K562 (cell line): Measurements from ENCODE around the gene CBFA2T2. TPM values are rescaled to one million over a fixed set of nuclear protein-coding genes. Genes with fewer than 3 reads are reported as not detected.

Experiments used
- ATAC-seq: fragments of 200-7000 bp; cut with Tn5 transposase; 3 replicates; pipeline ENCODE4 v1.9.1; 2020; ENCODE audit warnings: moderate library complexity
- BruUV-seq: library from RNA; stranded (reverse); fragments of 400-500 nt; replicated peaks from 2 replicates; lab custom pipeline; 2021; lab: Mats Ljungman, UMichigan
- CTCF ChIA-PET: fragments of 300-600 bp; formaldehyde crosslinking; extraction: SDS; loops from one replicate; lab custom pipeline; 2021; ENCODE audit warnings: low intra/inter-chr PET ratio; lab: Yijun Ruan, JAX
- POLR2A ChIA-PET: fragments of 300-600, 350-650 bp; sonication (Branson Sonifier 250); formaldehyde crosslinking; extraction: SDS; loops from one replicate; lab custom pipeline; 2021; ENCODE audit warnings: antibody characterized with exemption, inconsistent platforms; lab: Yijun Ruan, JAX
- DNase-seq, 4 experiments: peaks; one replicate each; pipeline versions ENCODE4 v3.0.0 to v3.0.0-alpha.2; 2011 to 2018; ENCODE audit warnings: low spot score in 3 of 4, mixed read lengths in 3 of 4; ENCODE audit errors: extremely low read depth in 1 of 4
- FAIRE-seq: peaks from 2 replicates; lab custom pipeline; 2011; peaks lifted over from hg19 to GRCh38; lab: Jason Lieb, UNC
- H2AFZ ChIP-seq: 2 replicates; pipeline ENCODE4 v1.6.0; 2011; ENCODE audit warnings: low read depth, low read length, control low read depth, inconsistent platforms
- H3K27ac ChIP-seq: fragments of 200-600 bp; 3 replicates; pipeline ENCODE4 v1.8.0; 2011; ENCODE audit warnings: low read depth, mild to moderate bottlenecking, control low read depth, inconsistent platforms, low read length, moderate library complexity, mixed read lengths; ENCODE audit errors: extremely low read depth
- H3K27me3 ChIP-seq, 2 experiments: fragments of 300-600 bp in 1 of 2; 2 replicates in 1 of 2; 3 replicates in 1 of 2; pipeline versions ENCODE4 v1.6.0 to v1.8.0; 2011; ENCODE audit warnings: inconsistent platforms in 2 of 2, low read length in 2 of 2, mild to moderate bottlenecking in 1 of 2, mixed read lengths in 1 of 2, moderate library complexity in 1 of 2; ENCODE audit not compliant: control insufficient read depth in 2 of 2, insufficient read depth in 2 of 2
- H3K36me3 ChIP-seq: fragments of 300-600 bp; 3 replicates; pipeline ENCODE4 v1.8.0; 2011; ENCODE audit warnings: mild to moderate bottlenecking, low read length, inconsistent platforms; ENCODE audit not compliant: control insufficient read depth, insufficient read depth
- H3K4me1 ChIP-seq, 2 experiments: fragments of 200-600 bp in 1 of 2; replicated peaks in 1 of 2; 2 replicates in 1 of 2; 3 replicates in 1 of 2; pipeline versions ENCODE4 v1.5.1 to v1.8.0; 2011; ENCODE audit warnings: inconsistent platforms in 2 of 2, low read length in 2 of 2, mild to moderate bottlenecking in 1 of 2, mixed read lengths in 1 of 2, moderate library complexity in 1 of 2; ENCODE audit not compliant: control insufficient read depth in 2 of 2, insufficient read depth in 2 of 2
- H3K4me2 ChIP-seq: 2 replicates; pipeline ENCODE4 v1.6.1; 2011; ENCODE audit warnings: low read length, control low read depth, inconsistent platforms, mixed read lengths; ENCODE audit not compliant: insufficient read depth
- H3K4me3 ChIP-seq: fragments of 200-600 bp; sonication (generic), shearing (Covaris generic); 2 replicates; pipeline ENCODE4 v1.5.1; 2016; ENCODE audit warnings: control low read depth, inconsistent platforms
- H3K79me2 ChIP-seq: fragments of 200-600 bp; 3 replicates; pipeline ENCODE4 v1.8.0; 2011; ENCODE audit warnings: low read length, inconsistent platforms; ENCODE audit not compliant: control insufficient read depth, insufficient read depth
- H3K9ac ChIP-seq, 2 experiments: 2 replicates each; pipeline versions ENCODE4 v1.6.0 to v1.6.1; 2011; ENCODE audit warnings: low read depth in 2 of 2, low read length in 2 of 2, control low read depth in 1 of 2, inconsistent platforms in 1 of 2, mild to moderate bottlenecking in 1 of 2, mixed read lengths in 1 of 2; ENCODE audit not compliant: insufficient read depth in 1 of 2
- H3K9me1 ChIP-seq: one replicate; pipeline ENCODE4 v1.6.0; 2011; ENCODE audit warnings: inconsistent platforms, mild to moderate bottlenecking, low read length, moderate library complexity; ENCODE audit not compliant: control insufficient read depth, insufficient read depth
- H3K9me3 ChIP-seq: replicated peaks from 2 replicates; pipeline ENCODE4 v1.5.1; 2011; ENCODE audit warnings: low read depth, low read length, inconsistent platforms; ENCODE audit not compliant: control insufficient read depth, insufficient read depth
- H4K20me1 ChIP-seq: replicated peaks from 2 replicates; pipeline ENCODE4 v1.6.1; 2011; ENCODE audit warnings: low read length, inconsistent platforms, mixed read lengths; ENCODE audit not compliant: control insufficient read depth, insufficient read depth
- BRD9 ChIP-seq: fragments of 450-650 bp; IDR thresholded peaks from 2 replicates; pipeline ENCODE4 v1.6.1; 2018; ENCODE audit warnings: low read depth; ENCODE audit not compliant: partially characterized antibody
- GTF2E2 ChIP-seq: fragments of 200-800 bp; sonication (Bioruptor generic); IDR thresholded peaks from 2 replicates; pipeline ENCODE4 v1.6.1; 2016; ENCODE audit warnings: missing genetic modification characterization, missing compliant biosample characterization
- SP1 ChIP-seq: sonication (generic); formaldehyde crosslinking; IDR thresholded peaks from 2 replicates; pipeline ENCODE4 v1.8.1; 2022; ENCODE audit warnings: mild to moderate bottlenecking, missing genetic modification reagents
- STAT5A ChIP-seq: IDR thresholded peaks from 2 replicates; pipeline ENCODE4 v1.6.1; 2012; ENCODE audit warnings: low read length, inconsistent platforms, borderline replicate concordance
- TAF1 ChIP-seq: IDR thresholded peaks from 2 replicates; pipeline ENCODE4 v1.6.1; 2011; ENCODE audit warnings: mild to moderate bottlenecking, low read length, moderate library complexity; ENCODE audit not compliant: insufficient read depth, control insufficient read depth, severe bottlenecking; ENCODE audit errors: extremely low read depth
- TCF7L2 ChIP-seq: fragments of 150-350 bp; IDR thresholded peaks from 2 replicates; pipeline ENCODE4 v1.6.1; 2016; ENCODE audit warnings: low read depth, mild to moderate bottlenecking, low read length, moderate library complexity
- TOE1 ChIP-seq, 2 experiments: fragments of 450-650 bp in 1 of 2; sonication (generic) in 1 of 2; formaldehyde crosslinking in 1 of 2; IDR thresholded peaks; 2 replicates each; pipeline versions ENCODE4 v1.7.1 to v1.8.0; 2016 to 2022; ENCODE audit warnings: borderline replicate concordance in 2 of 2, mild to moderate bottlenecking in 2 of 2, antibody characterized with exemption in 1 of 2, inconsistent platforms in 1 of 2, low read depth in 1 of 2, missing genetic modification reagents in 1 of 2, moderate library complexity in 1 of 2
- ZNF274 ChIP-seq: IDR thresholded peaks from 2 replicates; pipeline ENCODE4 v1.6.1; 2011; ENCODE audit warnings: low read depth, mild to moderate bottlenecking, low read length, moderate library complexity, borderline replicate concordance
- ZNF561 ChIP-seq: fragments of 450-650 bp; formaldehyde crosslinking; conservative IDR thresholded peaks from 2 replicates; pipeline ENCODE4 v1.4.0; 2020; ENCODE audit warnings: mild to moderate bottlenecking, moderate library complexity
- WGBS: fragments of 100-300 bp; shearing (Covaris generic); methylation state at CpG from one replicate; pipeline ENCODE4 v1.1.6; 2016; ENCODE audit warnings: low coverage, mixed read lengths; ENCODE audit not compliant: insufficient coverage; ENCODE audit errors: missing lambda C conversion rate; 5-methylcytosine and 5-hydroxymethylcytosine counted together
- in situ Hi-C: fragments of 300-500 bp; cut with MboI; formaldehyde crosslinking; loops from 4 replicates; pipeline ENCODE4 v1.15.0; 2018; ENCODE audit warnings: inconsistent platforms, mixed read lengths
- intact Hi-C: fragments of 100-400 bp; cut with micrococcal nuclease; formaldehyde crosslinking; loops from 2 replicates; pipeline ENCODE4 v1.14.2; 2022
- polyA plus RNA-seq, 8 experiments: library from polyadenylated mRNA; depleted of rRNA in 4 of 8; stranded (reverse) in 5 of 8; unstranded in 3 of 8; fragments of >200 nt; fragmentation: Nextera tagmentation in 2 of 8; fragmentation: Illumina TruSeq in 1 of 8; extraction: Ambion mirVana in 2 of 8; extraction: Trizol in 1 of 8; gene quantifications; 2 replicates each; pipeline versions ENCODE4 v1.2.1 to v1.2.3, GENCODE V29; 2011 to 2014; ENCODE audit warnings: inconsistent platforms in 1 of 8, missing spikeins in 1 of 8
- total RNA-seq, 7 experiments: library from RNA; depleted of rRNA in 6 of 7; stranded (reverse); fragments of >200 nt in 6 of 7; fragmentation: Illumina TruSeq in 2 of 7; extraction: Trizol in 2 of 7; gene quantifications; 2 replicates each; pipeline versions ENCODE4 v1.2.1 to v1.2.3, GENCODE V29; 2011 to 2021; ENCODE audit warnings: low replicate concordance in 1 of 7

The CBFA2T2 gene
- total and polyA plus RNA-seq, 9 of the 15 experiments (the other 6 are each of a cell fraction or from before 2014, with no cell fraction given): 0.27 to 9.6 (median 5.8) TPM

GRCh38 chr20:33594743-33595142 lies 104.8 kb downstream of the CBFA2T2 start:
- TF ChIP-seq TCF7L2 (no peak), BRD9 (no peak), ZNF274 (no peak), TAF1 (no peak), SP1 (CRISPR knock-in tag) (no peak), GTF2E2 (tag) (no peak), STAT5A (no peak), TOE1 (IDR thresholded peaks at IDR 0.05; ENCODE audit: borderline replicate concordance) (no peak), TOE1 (CRISPR knock-in tag; IDR thresholded peaks at IDR 0.05; ENCODE audit: borderline replicate concordance, low read depth) (no peak), ZNF561 (CRISPR knock-in tag) (no peak)
- Histone ChIP-seq H3K27ac (no peak overlapping the region), H4K20me1 (no peaks in the 10 kb centered on the region), H3K9me1 (no peaks in the 10 kb centered on the region), H3K4me1 (peaks cover 2 to 3% of the 10 kb centered on the region in 2 experiments; a peak in 2 of 5 replicates), H3K27me3 (no peaks in the 10 kb centered on the region), H3K9me3 (no peaks in the 10 kb centered on the region), H3K79me2 (no peaks in the 10 kb centered on the region), H3K4me3 (no peak overlapping the region), H3K36me3 (no peaks in the 10 kb centered on the region), H3K4me2 (no peak overlapping the region), H2AFZ (no peak overlapping the region), H3K9ac (no peak overlapping the region)
- ChIA-PET CTCF (no interaction called here), POLR2A (interaction anchor here (0.5 to 2.0 kb wide), 4 partner anchors 10 to 775 kb away, joined by 3 to 6 read pairs (median 4); partner anchors contain the start of gene MAPRE1)
- ATAC-seq: no peak
- no peak for DNase-seq
- intact Hi-C loops: no loop called here
- BruUV-seq: no TSS peak
- in situ Hi-C loops: no loop called here
- WGBS: 56% methylated on average over 2 of the region's 2 CpGs
- FAIRE-seq: no peak
